Measurements from ENCODE around the gene RGS3.

- no peak for TF ChIP-seq CTCF (IDR thresholded peaks at IDR 0.05; ENCODE audit: low read length)
- TF ChIP-seq EZH2phosphoT487 (IDR thresholded peaks at IDR 0.05; ENCODE audit: low read length): no peak
These were observed 39.6 kb downstream of the RGS3 start for GRCh38 chr9:113503131-113503541.

Data from MM.1S (cell line).